Fibroblast of the conjunctiva (primary cell): ENCODE measurements around the gene CCL4.

Experiments
- DNase-seq: peaks from one replicate; pipeline ENCODE4 v3.0.0-alpha.2; 2010; ENCODE audit warnings: low read depth

Gene CCL4

GRCh38 chr17:36144981-36145729 lies 41.5 kb downstream of the CCL4 start:
- no peak for DNase-seq

GRCh38 chr17:36147601-36148000 lies 44.0 kb downstream of the CCL4 start:
- no peak for DNase-seq

DNA sequence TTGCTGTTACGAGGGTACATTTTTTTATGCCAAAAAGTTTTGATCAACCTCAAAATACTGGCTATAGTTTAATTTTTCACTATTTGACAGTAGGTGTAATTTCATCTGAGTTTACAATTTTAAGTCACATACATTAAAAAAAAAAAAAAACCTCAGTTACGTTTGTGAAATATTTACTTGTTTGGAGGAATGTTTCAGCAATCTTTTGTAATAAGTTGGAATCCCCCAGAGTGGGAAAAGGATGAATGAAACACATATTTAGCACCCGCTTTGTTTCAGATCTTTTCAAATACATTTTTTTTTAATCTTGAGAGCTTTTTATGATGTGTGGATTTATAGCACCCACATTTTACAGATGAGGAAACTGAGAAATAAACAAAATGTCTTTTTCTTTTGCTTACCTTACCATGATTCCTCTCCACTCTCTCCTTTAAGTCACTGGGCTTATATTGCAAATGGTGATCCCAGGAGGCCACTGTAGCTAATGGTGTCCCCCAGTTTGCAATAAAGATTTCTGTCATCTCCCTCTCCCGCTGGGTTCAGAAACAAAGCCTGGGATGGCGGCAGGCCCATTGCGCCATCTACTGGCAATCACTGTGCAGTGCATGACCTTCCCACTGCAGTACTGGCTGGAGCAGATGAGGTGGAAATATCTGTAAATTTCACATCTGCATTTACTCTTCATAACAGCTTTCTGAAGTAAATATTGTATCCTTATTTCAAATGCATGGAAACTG lies 45.1 kb downstream of the CCL4 start:
- DNase-seq, result peak; percentile 13

GRCh38 chr17:36149296-36149820 lies 45.7 kb downstream of the CCL4 start:
- DNase-seq, result peak; percentile 4

DNA sequence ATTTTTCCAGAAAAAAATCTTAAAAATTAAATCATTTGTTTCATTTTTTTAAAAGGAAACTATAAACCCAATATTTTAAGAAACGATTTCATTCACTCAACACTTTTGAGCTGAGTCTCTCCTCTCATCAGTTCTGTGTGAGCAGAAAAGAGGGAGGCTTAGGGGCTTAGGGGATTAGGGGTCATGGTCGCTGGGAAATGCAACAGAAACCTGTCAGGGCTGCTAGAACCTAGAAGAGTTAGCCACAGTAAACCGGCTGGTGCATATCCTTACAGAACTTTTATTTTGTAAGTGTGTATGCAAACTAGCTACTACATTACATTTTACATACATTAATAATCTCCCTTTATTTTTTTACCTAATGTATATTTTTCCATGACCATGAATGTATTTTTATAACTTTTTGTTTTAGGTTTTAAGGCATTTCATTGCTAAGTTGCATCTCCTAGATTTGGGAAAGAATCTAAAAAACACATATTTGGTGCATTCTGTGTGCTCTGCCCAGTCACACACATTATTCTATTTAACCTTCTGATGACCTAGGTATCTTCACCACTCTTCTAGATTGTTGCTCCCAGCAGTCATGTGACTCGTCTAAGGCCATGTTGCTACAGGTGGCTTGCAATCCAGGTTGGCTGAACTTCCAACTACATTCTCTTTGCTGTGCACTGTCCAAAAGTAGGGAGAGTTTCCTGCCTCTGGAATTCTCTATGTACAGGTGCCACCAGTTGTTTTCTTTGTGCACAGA lies 48.4 kb downstream of the CCL4 start:
- no peak for DNase-seq

DNA sequence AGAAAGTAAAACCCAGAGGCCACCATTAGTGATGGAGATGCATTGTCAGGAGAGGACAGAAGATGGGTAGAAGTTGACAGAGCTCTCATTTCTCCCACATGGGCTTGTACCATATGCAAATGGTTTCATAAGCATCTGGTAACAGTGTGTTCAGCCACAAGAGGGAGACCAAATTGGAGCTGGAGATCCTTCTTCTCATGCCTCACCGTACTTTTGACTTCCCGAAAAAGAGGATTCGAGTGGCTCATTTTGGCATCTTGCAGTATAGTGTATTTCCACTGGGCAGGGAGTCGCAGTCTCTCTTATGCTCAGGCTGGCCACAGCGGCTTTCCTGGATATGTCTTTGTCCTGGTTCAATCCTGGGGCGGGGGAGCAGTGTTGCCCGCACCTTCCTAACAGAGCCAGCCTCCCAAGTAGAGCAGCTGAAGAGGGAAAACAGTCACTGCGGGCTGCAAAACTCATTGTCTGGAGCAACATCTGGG lies 49.1 kb downstream of the CCL4 start:
- no peak for DNase-seq

- no peak for DNase-seq
These were observed 50.4 kb downstream of the CCL4 start for GRCh38 chr17:36153895-36154610.
